ENCODE measurements around the gene SEC22B.
A peak's percentile ranks its signal among the peaks of the same experiment; 100 is the strongest.
"Not testable (repeated sequence)": the region's sequence is repeated elsewhere in the genome, so short reads cannot be mapped to it uniquely, and the experiment has no call there.

SEC22B gene

DNA sequence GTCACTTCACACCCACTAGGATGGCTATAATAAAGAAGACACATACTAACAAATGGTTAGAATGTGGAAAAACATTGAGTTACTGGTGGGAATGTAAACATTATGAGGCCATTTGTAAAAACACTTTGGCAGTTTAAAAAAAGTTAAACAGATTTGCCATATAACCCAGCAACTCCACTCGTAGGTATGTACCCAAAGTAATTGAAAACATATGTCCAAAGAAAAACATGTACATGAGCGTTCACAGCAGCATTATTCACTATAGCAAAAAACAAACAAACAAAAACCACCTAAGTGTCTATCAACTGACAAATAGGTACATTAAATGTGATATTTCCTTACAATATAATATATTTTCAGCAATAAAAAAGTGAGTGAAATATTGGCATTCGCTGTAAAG is 12.3 kb upstream of the SEC22B start:
- H3K9me2 ChIP-seq (replicated peaks; ENCODE audit: low read depth, low read length); H3K4me3 ChIP-seq (ENCODE audit: low read length, poor library complexity, severe bottlenecking); H3K9ac ChIP-seq (ENCODE audit: low read depth, low read length, poor library complexity, severe bottlenecking); H3K36me3 ChIP-seq (ENCODE audit: insufficient read depth, low read length); H2AFZ ChIP-seq (ENCODE audit: low read length); H3F3A ChIP-seq (ENCODE audit: low read depth); H3K9me3 ChIP-seq (ENCODE audit: insufficient read depth, low read depth, low read length); H3K79me2 ChIP-seq (ENCODE audit: insufficient read depth, low read length); H3K4me1 ChIP-seq (ENCODE audit: insufficient read depth, low read length, poor library complexity, severe bottlenecking); H4K20me1 ChIP-seq (ENCODE audit: insufficient read depth, low read length, poor library complexity, severe bottlenecking); H3K4me2 ChIP-seq (ENCODE audit: low read depth, low read length, poor library complexity, severe bottlenecking); H3K27me3 ChIP-seq (ENCODE audit: insufficient read depth, low read length, poor library complexity, severe bottlenecking): not testable (repeated sequence)

DNA sequence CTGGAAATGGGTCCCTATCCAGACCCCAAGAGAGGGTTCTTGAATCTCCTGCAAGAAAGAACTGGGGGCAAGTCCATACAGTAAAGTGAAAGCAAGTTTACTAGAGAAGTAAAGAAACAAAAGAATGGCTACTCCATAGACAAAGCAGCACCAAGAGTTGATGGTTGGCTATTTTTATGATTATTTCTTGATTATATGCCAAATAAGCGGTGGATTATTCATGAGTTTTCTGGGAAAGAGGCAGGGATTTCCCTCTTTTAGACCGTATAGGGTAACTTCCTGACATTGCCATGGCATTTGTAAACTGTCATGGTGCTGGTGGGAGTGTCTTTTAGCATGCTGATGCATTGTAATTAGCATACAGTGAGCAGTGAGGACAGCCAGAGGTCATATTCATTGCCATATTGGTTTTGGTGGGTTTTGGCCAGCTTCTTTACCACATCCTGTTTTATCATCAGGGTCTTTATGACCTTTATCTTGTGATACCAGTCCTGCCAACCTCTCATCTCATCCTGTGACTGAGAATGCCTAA is 5.9 kb upstream of the SEC22B start:
- not testable (repeated sequence) for H3K4me1 ChIP-seq (ENCODE audit: insufficient read depth, low read length, poor library complexity, severe bottlenecking); H3K9me3 ChIP-seq (ENCODE audit: insufficient read depth, low read depth, low read length); H3K36me3 ChIP-seq (ENCODE audit: insufficient read depth, low read length); H3K9me2 ChIP-seq (replicated peaks; ENCODE audit: low read depth, low read length); H3K4me2 ChIP-seq (ENCODE audit: low read depth, low read length, poor library complexity, severe bottlenecking); H3K4me3 ChIP-seq (ENCODE audit: low read length, poor library complexity, severe bottlenecking); H3K79me2 ChIP-seq (ENCODE audit: insufficient read depth, low read length); H4K20me1 ChIP-seq (ENCODE audit: insufficient read depth, low read length, poor library complexity, severe bottlenecking); H3K9ac ChIP-seq (ENCODE audit: low read depth, low read length, poor library complexity, severe bottlenecking); H3F3A ChIP-seq (ENCODE audit: low read depth)
- peaks cover 15% of the 10 kb centered on the region for H3K27me3 ChIP-seq (ENCODE audit: insufficient read depth, low read length, poor library complexity, severe bottlenecking)
- H2AFZ ChIP-seq (ENCODE audit: low read length), result 0 out of 2 replicates have a peak overlapping the region, but pooled peaks have one; percentile 19

GRCh38 chr1:120179811-120180690 is 3.7 kb upstream of the SEC22B start:
- not testable (repeated sequence) for H2AFZ ChIP-seq (ENCODE audit: low read length); H3F3A ChIP-seq (ENCODE audit: low read depth); H3K36me3 ChIP-seq (ENCODE audit: insufficient read depth, low read length); H3K9me2 ChIP-seq (replicated peaks; ENCODE audit: low read depth, low read length); H3K9ac ChIP-seq (ENCODE audit: low read depth, low read length, poor library complexity, severe bottlenecking); H3K4me1 ChIP-seq (ENCODE audit: insufficient read depth, low read length, poor library complexity, severe bottlenecking); H4K20me1 ChIP-seq (ENCODE audit: insufficient read depth, low read length, poor library complexity, severe bottlenecking); H3K4me3 ChIP-seq (ENCODE audit: low read length, poor library complexity, severe bottlenecking); H3K9me3 ChIP-seq (ENCODE audit: insufficient read depth, low read depth, low read length); H3K4me2 ChIP-seq (ENCODE audit: low read depth, low read length, poor library complexity, severe bottlenecking)
- Histone ChIP-seq H3K79me2 (ENCODE audit: insufficient read depth, low read length) (peaks cover 11% of the 10 kb centered on the region), H3K27me3 (ENCODE audit: insufficient read depth, low read length, poor library complexity, severe bottlenecking) (peaks cover 15% of the 10 kb centered on the region)

- Histone ChIP-seq H3K9me3 (ENCODE audit: insufficient read depth, low read depth, low read length) (no peaks in the 10 kb centered on the region), H3F3A (ENCODE audit: low read depth) (no peaks in the 10 kb centered on the region), H4K20me1 (ENCODE audit: insufficient read depth, low read length, poor library complexity, severe bottlenecking) (peaks cover 7% of the 10 kb centered on the region), H2AFZ (ENCODE audit: low read length) (no peak overlapping the region), H3K4me2 (ENCODE audit: low read depth, low read length, poor library complexity, severe bottlenecking) (no peak overlapping the region), H3K9ac (ENCODE audit: low read depth, low read length, poor library complexity, severe bottlenecking) (no peak overlapping the region), H3K4me1 (ENCODE audit: insufficient read depth, low read length, poor library complexity, severe bottlenecking) (no peaks in the 10 kb centered on the region), H3K4me3 (ENCODE audit: low read length, poor library complexity, severe bottlenecking) (no peak overlapping the region), H3K79me2 (ENCODE audit: insufficient read depth, low read length) (peaks cover 12% of the 10 kb centered on the region), H3K9me2 (replicated peaks; ENCODE audit: low read depth, low read length) (no peaks in the 10 kb centered on the region), H3K36me3 (ENCODE audit: insufficient read depth, low read length) (no peaks in the 10 kb centered on the region), H3K27me3 (ENCODE audit: insufficient read depth, low read length, poor library complexity, severe bottlenecking) (peaks cover 15% of the 10 kb centered on the region)
- TF ChIP-seq EZH2phosphoT487 (IDR thresholded peaks at IDR 0.05; ENCODE audit: borderline replicate concordance), result no peak
- TF ChIP-seq, protein P1, sequence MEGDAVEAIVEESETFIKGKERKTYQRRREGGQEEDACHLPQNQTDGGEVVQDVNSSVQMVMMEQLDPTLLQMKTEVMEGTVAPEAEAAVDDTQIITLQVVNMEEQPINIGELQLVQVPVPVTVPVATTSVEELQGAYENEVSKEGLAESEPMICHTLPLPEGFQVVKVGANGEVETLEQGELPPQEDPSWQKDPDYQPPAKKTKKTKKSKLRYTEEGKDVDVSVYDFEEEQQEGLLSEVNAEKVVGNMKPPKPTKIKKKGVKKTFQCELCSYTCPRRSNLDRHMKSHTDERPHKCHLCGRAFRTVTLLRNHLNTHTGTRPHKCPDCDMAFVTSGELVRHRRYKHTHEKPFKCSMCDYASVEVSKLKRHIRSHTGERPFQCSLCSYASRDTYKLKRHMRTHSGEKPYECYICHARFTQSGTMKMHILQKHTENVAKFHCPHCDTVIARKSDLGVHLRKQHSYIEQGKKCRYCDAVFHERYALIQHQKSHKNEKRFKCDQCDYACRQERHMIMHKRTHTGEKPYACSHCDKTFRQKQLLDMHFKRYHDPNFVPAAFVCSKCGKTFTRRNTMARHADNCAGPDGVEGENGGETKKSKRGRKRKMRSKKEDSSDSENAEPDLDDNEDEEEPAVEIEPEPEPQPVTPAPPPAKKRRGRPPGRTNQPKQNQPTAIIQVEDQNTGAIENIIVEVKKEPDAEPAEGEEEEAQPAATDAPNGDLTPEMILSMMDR (conservative IDR thresholded peaks at IDR 0.05; ENCODE audit: low read length), result no peak
Measured at GRCh38 chr1:120178799-120179756, 2.8 kb upstream of the SEC22B start.

DNA sequence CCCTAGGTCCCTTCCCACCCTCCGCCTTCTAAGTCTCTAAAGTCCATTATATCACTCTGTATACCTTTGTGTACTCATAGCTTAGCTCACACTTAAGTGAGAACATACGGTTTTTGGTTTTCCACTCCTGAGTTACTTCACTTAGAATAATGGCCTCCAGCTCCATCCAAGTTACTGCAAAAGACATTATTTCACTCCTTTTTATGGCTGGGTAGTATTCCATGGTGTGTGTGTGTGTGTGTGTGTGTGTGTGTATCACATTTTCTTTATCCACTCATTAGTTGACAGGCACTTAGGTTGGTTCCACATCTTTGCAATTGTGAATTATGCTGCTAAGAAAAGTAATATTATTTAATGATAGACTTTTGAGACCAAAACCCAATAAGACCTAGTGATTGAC is 1.7 kb upstream of the SEC22B start:
- H2AFZ ChIP-seq (ENCODE audit: low read length); H3K4me1 ChIP-seq (ENCODE audit: insufficient read depth, low read length, poor library complexity, severe bottlenecking); H3K9me3 ChIP-seq (ENCODE audit: insufficient read depth, low read depth, low read length); H3K9ac ChIP-seq (ENCODE audit: low read depth, low read length, poor library complexity, severe bottlenecking); H3F3A ChIP-seq (ENCODE audit: low read depth); H3K4me3 ChIP-seq (ENCODE audit: low read length, poor library complexity, severe bottlenecking); H4K20me1 ChIP-seq (ENCODE audit: insufficient read depth, low read length, poor library complexity, severe bottlenecking); H3K9me2 ChIP-seq (replicated peaks; ENCODE audit: low read depth, low read length); H3K4me2 ChIP-seq (ENCODE audit: low read depth, low read length, poor library complexity, severe bottlenecking); H3K36me3 ChIP-seq (ENCODE audit: insufficient read depth, low read length): not testable (repeated sequence)
- Histone ChIP-seq H3K27me3 (ENCODE audit: insufficient read depth, low read length, poor library complexity, severe bottlenecking) (peaks cover 15% of the 10 kb centered on the region), H3K79me2 (ENCODE audit: insufficient read depth, low read length) (peaks cover 14% of the 10 kb centered on the region)

- not testable (repeated sequence) for H3K9me3 ChIP-seq (ENCODE audit: insufficient read depth, low read depth, low read length); H3K36me3 ChIP-seq (ENCODE audit: insufficient read depth, low read length); H3F3A ChIP-seq (ENCODE audit: low read depth); H3K4me1 ChIP-seq (ENCODE audit: insufficient read depth, low read length, poor library complexity, severe bottlenecking); H3K9me2 ChIP-seq (replicated peaks; ENCODE audit: low read depth, low read length); H4K20me1 ChIP-seq (ENCODE audit: insufficient read depth, low read length, poor library complexity, severe bottlenecking)
- Histone ChIP-seq H3K79me2 (ENCODE audit: insufficient read depth, low read length) (peaks cover 14% of the 10 kb centered on the region), H2AFZ (ENCODE audit: low read length) (peak overlapping the region; percentile 100), H3K9ac (ENCODE audit: low read depth, low read length, poor library complexity, severe bottlenecking) (peak overlapping the region; percentile 96), H3K4me3 (ENCODE audit: low read length, poor library complexity, severe bottlenecking) (peak overlapping the region; percentile 98), H3K4me2 (ENCODE audit: low read depth, low read length, poor library complexity, severe bottlenecking) (peak overlapping the region; percentile 93), H3K27me3 (ENCODE audit: insufficient read depth, low read length, poor library complexity, severe bottlenecking) (peaks cover 15% of the 10 kb centered on the region)
Measured at GRCh38 chr1:120175688-120176087, 632 bp downstream of the SEC22B start.

Measured in Loucy (cell line).